NCI-H460 (cell line): ENCODE results near the gene CIROP. TPM values are rescaled to one million over a fixed set of nuclear protein-coding genes. Genes with fewer than 3 reads are reported as not detected.
A peak's percentile ranks its signal among the peaks of the same experiment; 100 is the strongest.

Source experiments
- DNase-seq: peaks from one replicate; pipeline ENCODE4 v3.0.0-alpha.2; 2016; ENCODE audit warnings: low read depth; ENCODE audit errors: extremely low read depth
- total RNA-seq: library from RNA; depleted of rRNA; stranded (reverse); fragments of >200 nt; shearing (Covaris generic); gene quantifications from 2 replicates; pipeline ENCODE4 v1.2.3, GENCODE V29; 2014

Gene CIROP
- total RNA-seq, 1 experiment from 2014 or later, result not detected

- DNase-seq, result no peak
Observed at GRCh38 chr14:23131482-23131881, 26.7 kb upstream of the CIROP start.

DNA sequence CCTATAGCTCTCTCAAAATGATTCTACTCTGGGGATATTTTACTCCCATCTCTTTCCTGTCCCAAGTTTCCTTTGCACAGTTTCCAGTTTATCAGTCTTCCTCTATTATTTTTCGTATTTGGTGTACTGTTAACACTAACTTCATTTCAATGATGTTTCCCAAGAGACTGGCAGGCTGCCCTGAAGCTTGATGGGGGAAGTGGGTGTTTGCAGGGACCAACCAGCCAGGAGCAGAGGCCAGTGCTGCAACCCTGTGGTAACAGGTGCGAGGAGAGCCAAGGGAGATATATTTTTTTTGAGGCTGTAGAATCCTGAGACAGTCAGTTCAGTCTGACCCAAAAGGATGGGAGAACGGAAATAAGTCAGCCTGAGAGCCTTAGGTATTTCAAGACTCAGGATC, 26.1 kb upstream of the CIROP start:
- DNase-seq, result no peak

DNA sequence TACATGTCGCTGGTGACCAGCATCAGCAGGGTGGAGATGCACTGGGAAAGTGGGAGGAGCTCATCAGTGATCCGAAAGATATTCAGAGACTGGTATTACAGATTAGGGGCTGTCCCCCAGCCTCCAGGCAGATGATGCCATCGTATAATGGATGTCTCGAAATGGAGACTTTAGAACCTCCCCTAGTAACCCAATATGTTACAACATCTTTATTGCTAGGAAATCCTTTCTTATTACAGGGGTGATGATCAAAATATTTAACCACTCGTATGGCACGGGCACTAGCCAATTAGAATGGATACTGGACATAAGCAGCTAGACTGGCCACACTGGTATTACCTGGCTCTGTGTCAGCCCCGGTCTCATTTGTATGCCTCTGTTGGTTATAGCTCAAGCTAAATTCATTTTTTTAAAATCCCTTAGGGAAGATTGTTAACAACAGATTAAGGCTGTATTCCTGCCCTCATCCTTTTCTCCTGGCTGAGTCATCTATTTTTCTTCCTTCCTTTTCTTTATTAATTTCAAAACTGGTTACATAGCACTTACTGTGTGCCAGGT, 25.0 kb upstream of the CIROP start:
- no peak for DNase-seq

GRCh38 chr14:23128969-23129758, 24.4 kb upstream of the CIROP start:
- no peak for DNase-seq

DNA sequence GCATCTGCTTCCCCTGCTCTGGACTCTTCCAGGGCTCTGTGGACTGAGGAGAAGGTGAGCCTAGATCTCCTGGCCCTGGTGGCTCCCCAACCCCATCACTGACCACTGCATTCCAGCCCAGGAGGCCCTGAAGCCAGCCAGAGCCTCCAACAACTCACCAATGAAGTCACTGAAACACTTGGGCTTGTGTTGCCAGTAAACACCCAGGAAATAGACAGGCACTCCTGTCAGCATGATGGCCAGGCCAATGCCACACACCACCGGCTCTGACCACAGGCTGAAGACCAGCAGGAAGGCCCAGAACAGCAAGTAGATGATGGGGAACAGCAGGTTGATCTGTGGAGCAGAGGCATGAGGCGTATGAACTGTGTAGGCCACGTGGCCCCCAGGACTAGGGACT, 23.1 kb upstream of the CIROP start:
- no peak for DNase-seq

- no peak for DNase-seq
Observed at GRCh38 chr14:23126548-23127278, 21.9 kb upstream of the CIROP start.

DNA sequence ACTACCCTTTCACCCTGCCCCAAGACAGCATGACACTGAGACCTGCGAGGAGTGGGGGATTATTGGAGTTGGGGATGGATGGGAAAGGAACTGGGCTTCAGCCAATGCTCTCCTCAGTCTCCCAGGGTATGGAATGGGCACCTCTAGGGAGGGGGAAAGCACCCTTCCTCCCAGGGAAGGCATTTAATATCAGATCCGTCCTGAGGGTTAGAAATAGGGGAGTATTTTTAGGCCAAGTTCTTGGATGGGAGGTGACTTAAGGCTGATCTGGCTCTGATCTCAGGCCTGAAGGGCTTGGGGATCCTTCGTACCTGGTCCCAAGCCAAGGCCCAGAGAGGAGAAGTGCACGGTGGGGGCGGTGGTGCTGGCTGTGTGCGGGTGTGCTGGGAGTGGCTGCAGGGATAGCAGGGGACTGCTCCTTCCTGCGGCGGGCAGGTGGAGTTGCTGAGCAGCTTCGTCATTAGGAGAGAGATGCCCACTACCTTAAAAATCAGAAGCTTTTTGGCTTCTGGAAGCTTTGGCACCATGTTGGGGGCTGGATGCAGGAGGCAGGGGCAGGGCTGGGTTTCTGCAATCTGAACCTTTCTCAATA, 21.2 kb upstream of the CIROP start:
- no peak for DNase-seq

- DNase-seq, result no peak
Observed at GRCh38 chr14:23125011-23125410, 20.2 kb upstream of the CIROP start.

DNA sequence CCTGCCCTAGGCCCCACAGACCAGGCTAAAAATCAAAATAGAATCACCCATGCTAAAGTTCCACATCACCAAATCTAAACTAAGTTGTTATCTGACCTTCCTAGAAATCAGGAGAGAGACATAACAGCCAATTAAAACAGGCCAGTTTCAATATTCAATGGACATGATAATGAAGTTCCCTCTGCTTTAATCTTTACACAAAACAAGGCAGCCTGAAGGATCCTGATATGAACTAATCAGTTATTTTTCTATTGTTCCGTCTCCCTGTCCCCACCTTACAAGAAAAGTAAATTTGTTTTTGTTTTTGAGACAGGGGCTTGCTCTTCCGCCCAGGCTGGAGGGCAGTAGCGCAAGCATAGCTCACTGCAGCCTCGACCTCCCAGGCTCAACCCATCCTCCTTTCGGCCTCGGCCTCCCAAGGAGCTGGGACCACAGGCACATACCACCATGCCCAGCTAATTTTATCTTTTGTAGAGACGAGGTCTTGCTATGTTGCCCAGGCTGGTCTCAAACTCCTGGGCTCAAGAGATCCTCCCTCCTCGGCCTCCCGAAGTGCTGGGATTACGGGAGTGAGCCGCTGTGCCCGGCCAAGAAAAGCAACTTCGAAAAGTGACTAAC, 19.7 kb upstream of the CIROP start:
- DNase-seq, result no peak

- no peak for DNase-seq
Observed at GRCh38 chr14:23123419-23123818, 18.6 kb upstream of the CIROP start.

DNA sequence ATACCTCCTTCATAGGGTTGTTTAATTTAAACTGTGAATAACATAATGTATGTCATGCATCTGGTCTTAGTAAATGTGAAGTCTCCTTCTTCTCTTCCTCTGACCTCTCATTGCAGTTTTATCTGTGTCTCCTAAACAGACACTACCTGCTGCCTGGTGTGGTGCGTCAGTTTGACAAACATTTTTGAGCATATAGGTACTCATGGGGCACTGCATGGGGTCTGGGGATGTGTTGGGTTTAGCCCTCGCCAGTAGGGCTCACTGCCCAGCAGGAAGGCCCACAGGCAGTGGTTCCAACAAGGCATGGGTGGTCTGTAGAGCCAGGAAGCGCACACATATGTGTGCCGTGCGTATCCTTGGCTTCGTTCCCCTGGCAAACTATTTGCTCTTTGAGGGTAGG, 17.3 kb upstream of the CIROP start:
- DNase-seq, result no peak

GRCh38 chr14:23121361-23121771, 16.6 kb upstream of the CIROP start:
- no peak for DNase-seq

DNA sequence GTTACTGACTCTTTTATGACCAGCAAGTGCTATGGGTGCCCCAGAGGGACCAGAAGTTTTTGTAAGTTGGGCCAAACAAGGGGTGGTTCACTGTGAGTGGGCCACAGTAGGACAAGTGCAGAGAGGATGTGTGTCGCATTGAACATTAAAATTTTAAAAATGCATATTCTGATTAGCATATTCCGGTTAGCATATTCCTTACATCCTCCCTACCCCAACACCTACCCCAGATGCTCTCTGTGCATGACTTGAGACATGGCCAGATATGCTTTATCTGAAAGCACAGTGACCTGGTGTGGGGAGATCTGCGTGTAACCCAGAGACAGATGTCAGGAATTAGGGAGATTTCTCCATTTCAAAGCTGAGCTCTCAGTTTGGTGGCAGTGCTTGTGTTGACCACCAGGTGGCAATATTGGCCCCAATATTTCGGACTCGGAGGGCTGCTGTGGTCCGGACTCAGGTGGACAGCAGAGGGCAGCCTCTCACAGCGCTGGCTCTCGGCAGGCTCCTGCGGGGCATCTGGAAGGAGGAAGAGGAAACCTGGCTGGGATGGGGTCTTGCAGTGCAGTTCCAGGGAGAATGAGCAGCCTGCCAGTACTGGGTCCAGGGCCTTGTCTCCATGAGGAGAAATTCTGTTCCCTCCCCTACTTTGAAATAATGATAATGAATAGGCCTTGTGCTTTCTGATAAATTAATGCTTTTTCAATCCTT, 15.9 kb upstream of the CIROP start:
- peak; percentile 87 for DNase-seq

GRCh38 chr14:23119363-23120327, 14.9 kb upstream of the CIROP start:
- DNase-seq, result no peak

DNA sequence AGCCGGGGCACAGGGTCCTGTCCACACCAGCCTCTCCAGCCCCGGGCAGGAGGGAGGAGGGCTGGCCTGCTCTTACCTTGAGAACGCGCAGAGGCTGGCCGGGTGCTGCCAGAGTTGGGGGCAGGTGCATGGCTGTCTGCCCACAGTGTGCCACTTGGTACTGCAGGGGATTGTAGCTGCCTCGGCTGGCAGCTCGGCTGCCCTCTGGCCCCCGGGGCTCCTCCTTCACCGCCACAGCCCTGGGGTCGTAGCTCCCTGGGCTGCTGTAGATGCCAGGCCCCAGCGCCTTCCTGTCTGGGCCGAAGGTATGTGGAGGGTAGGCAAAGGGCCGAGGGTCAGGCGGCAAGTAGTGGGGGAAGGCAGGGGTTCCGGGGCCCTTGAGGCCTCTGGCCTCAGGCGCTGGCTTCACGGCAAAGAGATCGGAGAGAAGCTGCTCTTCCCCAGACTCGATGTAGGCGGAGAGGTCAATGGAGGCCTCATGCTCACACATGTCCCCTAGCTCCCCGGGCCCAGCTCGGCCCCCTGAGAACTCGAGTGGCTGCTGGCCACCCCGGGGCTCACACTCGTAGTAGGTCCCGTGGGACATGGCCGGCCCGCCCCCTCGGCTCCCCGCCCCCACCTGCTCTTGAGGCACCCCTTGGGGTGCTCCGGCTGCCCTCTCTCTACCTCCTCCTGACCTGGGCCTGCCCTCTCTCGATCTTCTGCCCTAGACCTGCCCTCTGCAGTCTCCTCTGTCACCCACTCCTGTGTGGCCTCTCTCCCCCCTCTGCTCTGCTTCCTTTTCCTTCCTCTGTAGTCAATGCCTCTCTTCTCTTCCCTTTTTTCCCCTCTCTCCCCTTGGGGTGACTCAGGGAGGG, 13.9 kb upstream of the CIROP start, which contains the start of gene CEBPE:
TSS of gene CEBPE (minus strand) at position 750 of the 857 bp plus-strand sequence. CDS start at position 586, 164 bp downstream.
- DNase-seq, result no peak

DNA sequence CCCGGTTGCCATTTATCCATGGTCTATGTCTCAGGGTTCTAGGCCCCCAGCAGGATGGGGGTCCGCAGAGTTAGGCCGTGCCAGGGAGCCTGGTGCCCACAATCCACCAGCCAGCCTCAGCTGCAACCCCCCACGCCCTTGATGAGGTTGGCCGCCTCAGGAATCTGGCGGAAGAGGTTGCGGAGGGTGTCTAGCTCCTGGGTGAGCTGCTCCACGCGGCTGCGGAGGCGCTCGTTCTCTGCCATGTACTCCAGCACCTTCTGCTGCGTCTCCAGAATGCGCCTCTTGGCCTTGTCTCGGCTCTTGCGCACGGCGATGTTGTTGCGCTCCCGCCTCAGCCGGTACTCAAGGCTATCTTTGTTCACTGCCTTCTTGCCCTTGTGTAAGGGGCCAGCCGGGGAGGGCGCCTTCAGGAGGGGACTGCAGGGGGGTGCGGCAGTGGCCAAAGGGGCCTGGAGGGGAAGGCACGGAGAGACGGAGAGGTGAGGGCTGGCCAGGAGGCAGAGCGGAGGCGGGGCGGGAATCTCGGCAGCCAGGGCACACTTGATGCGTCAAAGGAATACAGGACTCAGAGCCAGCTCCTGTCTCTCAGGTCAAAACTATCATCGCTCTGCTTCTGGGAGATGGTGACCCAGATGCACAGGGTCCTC, 12.7 kb upstream of the CIROP start:
- DNase-seq, result no peak

GRCh38 chr14:23115918-23116317, 11.1 kb upstream of the CIROP start:
- DNase-seq, result no peak
